ENCODE data around the gene TNIP1.

TNIP1 gene

DNA sequence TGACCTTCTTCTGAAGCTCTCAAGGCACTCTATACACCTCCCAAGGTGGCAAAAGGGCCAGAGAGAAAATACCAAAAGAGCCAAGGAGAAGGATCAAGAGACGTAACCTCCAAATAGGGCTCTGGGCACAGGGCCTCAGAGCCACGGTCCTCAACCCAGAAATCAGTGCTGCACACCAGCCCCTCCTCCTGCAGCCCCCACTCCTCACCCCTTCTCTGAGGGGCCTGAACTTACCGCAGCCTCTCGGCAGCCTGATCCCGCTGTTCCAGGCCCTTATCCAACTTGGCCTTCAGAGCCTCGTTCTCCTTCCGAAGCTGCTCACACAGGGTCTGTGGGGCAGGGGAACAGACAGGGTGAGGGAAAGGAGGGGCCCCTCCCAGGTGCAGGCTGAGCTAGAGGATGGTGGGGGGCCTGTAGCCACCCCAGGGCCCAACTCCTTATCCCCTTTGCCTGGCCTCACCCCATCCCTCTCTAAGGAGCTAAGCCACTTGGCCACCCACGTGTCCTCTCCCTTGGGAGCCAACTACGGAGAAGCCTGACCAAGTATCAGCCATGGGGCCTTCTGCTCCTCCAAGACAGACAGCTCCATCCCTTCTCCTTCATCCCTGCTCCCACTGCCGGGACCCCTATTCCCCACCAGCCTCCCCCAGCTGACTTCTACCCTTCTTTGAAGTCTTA lies 28.8 kb downstream of the TNIP1 start:
- TF ChIP-seq ZNF274 (IDR thresholded peaks at IDR 0.05; ENCODE audit: low read depth, low read length) (no peak), SUZ12 (IDR thresholded peaks at IDR 0.05; ENCODE audit: extremely low read depth, insufficient read depth, insufficient read length) (no peak), YY1 (IDR thresholded peaks at IDR 0.05; ENCODE audit: insufficient read depth, insufficient read length) (no peak)
- peaks cover 3% of the 10 kb centered on the region for H3K4me1 ChIP-seq (ENCODE audit: insufficient read depth, insufficient read length)
- peaks cover 70% of the 10 kb centered on the region for H3K36me3 ChIP-seq (ENCODE audit: insufficient read depth, insufficient read length, low read length)
- no peaks in the 10 kb centered on the region for H3K9me3 ChIP-seq (ENCODE audit: insufficient read depth, low read length)
- no peak overlapping the region for H3K4me3 ChIP-seq (ENCODE audit: insufficient read length, low read depth)
- H3K9ac ChIP-seq (ENCODE audit: insufficient read length, low read depth): no peak overlapping the region
- H3K27me3 ChIP-seq (ENCODE audit: insufficient read depth, insufficient read length): no peaks in the 10 kb centered on the region
- DNase-seq (ENCODE audit: low read depth, low spot score): no peak

DNA sequence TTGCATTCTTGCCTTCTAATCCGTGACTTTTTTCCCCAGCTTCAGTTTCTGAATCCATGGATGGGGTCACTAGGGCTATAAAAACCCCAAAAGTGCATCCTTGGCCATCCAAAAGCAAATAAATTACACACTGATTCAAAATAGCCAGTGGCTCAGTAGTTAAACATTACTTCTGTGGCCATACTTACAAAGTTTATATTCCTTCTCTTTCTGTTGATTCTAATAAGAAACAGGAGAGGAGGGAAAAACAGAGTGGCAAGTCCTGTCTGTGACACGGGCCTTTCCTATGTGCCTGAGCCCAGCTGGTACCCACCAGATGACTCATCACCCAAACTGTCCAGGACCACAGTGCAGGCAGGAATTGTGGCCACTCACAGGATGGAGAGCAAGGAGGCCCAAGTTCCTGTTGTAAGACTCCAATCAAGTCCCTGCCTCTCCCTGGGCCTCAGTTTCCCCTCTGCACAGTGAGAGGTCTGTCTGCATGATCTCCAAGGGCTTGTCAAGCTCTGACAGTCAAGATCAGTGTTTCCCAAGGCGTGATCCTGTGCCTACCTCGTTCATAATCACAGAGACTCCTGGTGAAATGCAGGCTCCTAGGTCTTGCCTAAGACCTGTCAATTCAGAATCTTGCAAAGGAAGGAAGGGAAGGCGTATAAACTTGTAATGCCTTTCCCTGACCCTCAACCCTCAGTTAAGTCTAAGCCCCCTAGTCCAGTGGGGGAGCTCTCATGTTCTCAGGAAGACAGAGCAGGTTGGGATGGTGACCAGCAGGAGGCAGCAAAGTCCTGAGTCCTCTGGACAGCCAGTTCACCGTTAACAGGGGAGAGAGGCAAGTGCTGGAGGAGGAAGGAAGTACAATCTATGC lies 29.5 kb downstream of the TNIP1 start:
- Histone ChIP-seq H3K4me3 (ENCODE audit: insufficient read length, low read depth) (no peak overlapping the region), H3K36me3 (ENCODE audit: insufficient read depth, insufficient read length, low read length) (peaks cover 69% of the 10 kb centered on the region), H3K27me3 (ENCODE audit: insufficient read depth, insufficient read length) (no peaks in the 10 kb centered on the region), H3K9ac (ENCODE audit: insufficient read length, low read depth) (no peak overlapping the region), H3K9me3 (ENCODE audit: insufficient read depth, low read length) (no peaks in the 10 kb centered on the region), H3K4me1 (ENCODE audit: insufficient read depth, insufficient read length) (peaks cover 3% of the 10 kb centered on the region)
- TF ChIP-seq YY1 (IDR thresholded peaks at IDR 0.05; ENCODE audit: insufficient read depth, insufficient read length) (no peak), SUZ12 (IDR thresholded peaks at IDR 0.05; ENCODE audit: extremely low read depth, insufficient read depth, insufficient read length) (no peak), ZNF274 (IDR thresholded peaks at IDR 0.05; ENCODE audit: low read depth, low read length) (no peak)
- DNase-seq (ENCODE audit: low read depth, low spot score): peak; percentile 71

DNA sequence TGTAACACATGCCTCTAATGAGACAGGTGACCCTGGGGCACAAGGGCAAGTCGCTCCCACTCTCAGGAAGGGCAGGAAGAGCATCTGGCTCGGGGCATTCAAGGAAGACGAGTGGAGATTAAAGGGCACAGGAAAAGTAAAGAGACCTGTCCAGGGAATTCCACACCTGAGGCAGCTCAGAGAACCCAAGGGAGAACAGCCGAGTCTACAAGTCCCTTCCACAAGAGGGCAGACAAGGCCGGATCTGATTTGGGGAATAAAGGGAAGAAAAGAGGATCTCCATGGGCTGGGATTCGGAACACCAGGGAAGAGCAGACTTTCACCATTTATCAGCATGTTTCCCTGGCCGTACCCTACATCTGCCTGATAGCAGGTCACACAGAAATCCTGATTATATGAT lies 32.3 kb downstream of the TNIP1 start:
- Histone ChIP-seq H3K9ac (ENCODE audit: insufficient read length, low read depth) (no peak overlapping the region), H3K27me3 (ENCODE audit: insufficient read depth, insufficient read length) (no peaks in the 10 kb centered on the region), H3K9me3 (ENCODE audit: insufficient read depth, low read length) (no peaks in the 10 kb centered on the region), H3K4me1 (ENCODE audit: insufficient read depth, insufficient read length) (peaks cover 3% of the 10 kb centered on the region), H3K4me3 (ENCODE audit: insufficient read length, low read depth) (no peak overlapping the region), H3K36me3 (ENCODE audit: insufficient read depth, insufficient read length, low read length) (peaks cover 68% of the 10 kb centered on the region)
- DNase-seq (ENCODE audit: low read depth, low spot score): no peak
- no peak for TF ChIP-seq YY1 (IDR thresholded peaks at IDR 0.05; ENCODE audit: insufficient read depth, insufficient read length)
- no peak for TF ChIP-seq ZNF274 (IDR thresholded peaks at IDR 0.05; ENCODE audit: low read depth, low read length)
- TF ChIP-seq SUZ12 (IDR thresholded peaks at IDR 0.05; ENCODE audit: extremely low read depth, insufficient read depth, insufficient read length): no peak

DNA sequence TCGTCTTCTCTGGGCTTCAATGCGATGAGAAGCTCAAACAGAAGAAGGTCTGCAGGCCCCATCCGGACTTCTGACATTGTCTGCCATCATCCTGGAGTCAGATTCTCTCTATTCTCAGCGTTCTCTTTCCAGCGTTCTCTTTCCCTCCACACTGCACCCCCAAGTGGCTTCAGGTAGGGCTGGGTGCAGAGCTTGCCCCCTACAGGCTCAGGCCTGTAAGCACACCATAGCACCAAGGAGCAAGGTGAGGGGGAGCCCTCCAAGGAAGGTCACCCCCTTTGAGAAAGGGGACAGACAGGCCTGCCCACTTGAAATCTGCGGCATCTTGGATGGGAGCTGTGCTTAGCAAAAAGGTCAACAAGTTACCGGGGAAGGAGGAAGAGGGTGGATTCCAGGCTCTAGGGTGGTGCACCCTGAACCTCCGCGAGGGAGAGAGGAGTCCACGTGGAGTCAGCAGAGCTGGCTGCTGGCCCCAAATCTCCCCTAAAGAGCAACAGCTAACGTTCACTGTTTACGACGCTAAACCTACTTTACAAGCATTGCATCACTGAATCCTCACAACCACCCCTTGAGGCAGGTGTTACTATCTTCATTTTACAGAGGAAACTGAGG lies 32.9 kb downstream of the TNIP1 start:
- no peak for TF ChIP-seq ZNF274 (IDR thresholded peaks at IDR 0.05; ENCODE audit: low read depth, low read length)
- TF ChIP-seq YY1 (IDR thresholded peaks at IDR 0.05; ENCODE audit: insufficient read depth, insufficient read length): no peak
- TF ChIP-seq SUZ12 (IDR thresholded peaks at IDR 0.05; ENCODE audit: extremely low read depth, insufficient read depth, insufficient read length): no peak
- Histone ChIP-seq H3K27me3 (ENCODE audit: insufficient read depth, insufficient read length) (no peaks in the 10 kb centered on the region), H3K9ac (ENCODE audit: insufficient read length, low read depth) (no peak overlapping the region), H3K4me3 (ENCODE audit: insufficient read length, low read depth) (no peak overlapping the region), H3K4me1 (ENCODE audit: insufficient read depth, insufficient read length) (peaks cover 3% of the 10 kb centered on the region), H3K9me3 (ENCODE audit: insufficient read depth, low read length) (no peaks in the 10 kb centered on the region), H3K36me3 (ENCODE audit: insufficient read depth, insufficient read length, low read length) (peaks cover 71% of the 10 kb centered on the region)
- no peak for DNase-seq (ENCODE audit: low read depth, low spot score)

DNA sequence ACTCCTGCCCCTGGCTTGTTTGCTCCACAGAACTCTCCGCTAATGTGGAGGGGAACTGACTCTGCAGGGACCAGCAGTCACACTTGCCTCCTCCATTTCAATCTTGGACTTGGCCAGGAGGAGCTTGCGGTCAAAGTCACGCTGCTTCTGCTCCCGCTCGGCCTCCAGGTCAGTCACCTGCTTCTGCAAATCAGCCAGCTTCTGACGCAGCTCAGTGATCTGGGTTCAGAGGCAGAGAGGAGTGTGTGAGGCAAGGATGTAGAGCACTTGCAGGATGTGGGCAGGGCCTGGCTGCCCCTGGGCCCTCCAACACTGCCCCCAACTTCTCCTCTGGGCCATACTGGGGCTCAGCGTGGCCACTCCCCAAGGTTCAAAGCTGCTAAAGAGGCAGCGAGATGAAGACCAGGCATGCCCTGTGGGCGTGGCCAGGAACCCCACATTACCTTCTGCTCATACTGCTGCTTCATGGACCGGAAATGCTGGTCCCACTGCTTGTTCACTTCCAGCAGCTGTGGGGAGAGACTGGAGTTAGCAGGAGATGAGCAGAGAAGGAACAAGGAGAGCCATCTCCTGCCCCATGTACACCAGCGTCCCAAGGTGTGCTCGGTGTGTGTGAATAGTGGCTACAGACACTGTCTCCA lies 38.3 kb downstream of the TNIP1 start:
- Histone ChIP-seq H3K9ac (ENCODE audit: insufficient read length, low read depth) (no peak overlapping the region), H3K4me1 (ENCODE audit: insufficient read depth, insufficient read length) (peaks cover 14% of the 10 kb centered on the region), H3K4me3 (ENCODE audit: insufficient read length, low read depth) (no peak overlapping the region), H3K27me3 (ENCODE audit: insufficient read depth, insufficient read length) (no peaks in the 10 kb centered on the region), H3K36me3 (ENCODE audit: insufficient read depth, insufficient read length, low read length) (peaks cover 72% of the 10 kb centered on the region), H3K9me3 (ENCODE audit: insufficient read depth, low read length) (no peaks in the 10 kb centered on the region)
- no peak for DNase-seq (ENCODE audit: low read depth, low spot score)
- no peak for TF ChIP-seq SUZ12 (IDR thresholded peaks at IDR 0.05; ENCODE audit: extremely low read depth, insufficient read depth, insufficient read length)
- no peak for TF ChIP-seq ZNF274 (IDR thresholded peaks at IDR 0.05; ENCODE audit: low read depth, low read length)
- TF ChIP-seq YY1 (IDR thresholded peaks at IDR 0.05; ENCODE audit: insufficient read depth, insufficient read length): no peak

DNA sequence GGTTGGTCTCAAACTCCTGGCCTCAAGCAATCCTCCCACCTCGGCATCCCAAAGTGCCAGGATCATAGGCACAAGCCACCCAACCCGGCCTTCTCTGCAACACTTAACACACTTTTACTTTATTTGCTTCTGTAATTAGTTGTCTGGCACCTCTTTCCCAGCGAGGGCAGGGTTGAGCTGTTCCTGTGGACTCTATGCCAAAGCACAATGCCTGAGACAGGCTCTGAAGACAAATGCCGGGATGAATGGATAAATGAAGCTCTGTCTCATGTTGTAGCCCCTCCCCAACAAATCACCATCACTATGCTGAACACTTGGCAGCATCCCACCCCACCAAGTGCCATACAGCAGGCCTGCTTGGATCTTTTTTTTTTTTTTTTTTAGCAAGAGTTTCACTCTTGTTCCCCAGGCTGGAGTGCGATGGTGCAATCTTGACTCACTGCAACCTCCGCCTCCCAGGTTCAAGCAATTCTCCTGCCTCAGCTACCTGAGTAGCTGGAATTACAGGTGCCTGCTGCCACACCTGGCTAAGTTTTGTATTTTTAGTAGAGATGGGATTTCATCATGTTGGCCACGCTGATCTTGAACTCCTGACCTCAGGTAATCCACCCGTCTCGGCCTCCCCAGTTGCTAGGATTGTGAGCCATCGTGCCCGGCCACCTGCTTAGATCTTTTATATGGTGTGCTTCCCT lies 39.1 kb downstream of the TNIP1 start:
- Histone ChIP-seq H3K9ac (ENCODE audit: insufficient read length, low read depth) (no peak overlapping the region), H3K27me3 (ENCODE audit: insufficient read depth, insufficient read length) (no peaks in the 10 kb centered on the region), H3K9me3 (ENCODE audit: insufficient read depth, low read length) (no peaks in the 10 kb centered on the region), H3K4me3 (ENCODE audit: insufficient read length, low read depth) (no peak overlapping the region), H3K36me3 (ENCODE audit: insufficient read depth, insufficient read length, low read length) (peaks cover 71% of the 10 kb centered on the region), H3K4me1 (ENCODE audit: insufficient read depth, insufficient read length) (peaks cover 14% of the 10 kb centered on the region)
- no peak for DNase-seq (ENCODE audit: low read depth, low spot score)
- TF ChIP-seq ZNF274 (IDR thresholded peaks at IDR 0.05; ENCODE audit: low read depth, low read length): no peak
